Mesenchymal stem cell (in vitro differentiated cells and primary cell): Measurements from ENCODE around the gene CDH4.

Source experiments
- DNase-seq: peaks from one replicate; pipeline ENCODE4 v3.0.0-alpha.2; 2013
- H2AFZ ChIP-seq: one replicate; pipeline ENCODE4 v1.6.1; 2013; ENCODE audit warnings: low read depth, mild to moderate bottlenecking, control low read depth, inconsistent platforms, low read length, moderate library complexity
- H2AK5ac ChIP-seq: 2 replicates; pipeline ENCODE4 v1.6.1; 2013; ENCODE audit warnings: low read length, moderate library complexity, mild to moderate bottlenecking, inconsistent platforms; ENCODE audit not compliant: severe bottlenecking
- H2BK120ac ChIP-seq: one replicate; pipeline ENCODE4 v1.6.1; 2013; ENCODE audit warnings: low read depth, mild to moderate bottlenecking, inconsistent platforms, low read length, moderate library complexity
- H2BK12ac ChIP-seq, 2 experiments: one replicate each; pipeline ENCODE4 v1.6.1; 2013; ENCODE audit warnings: inconsistent platforms in 2 of 2, low read length in 2 of 2, mild to moderate bottlenecking in 2 of 2, moderate library complexity in 2 of 2, control low read depth in 1 of 2
- H2BK15ac ChIP-seq: one replicate; pipeline ENCODE4 v1.6.1; 2013; ENCODE audit warnings: mild to moderate bottlenecking, low read depth, inconsistent platforms; ENCODE audit not compliant: poor library complexity, severe bottlenecking
- H2BK5ac ChIP-seq: 2 replicates; pipeline ENCODE4 v1.6.1; 2013; ENCODE audit warnings: low read depth, mild to moderate bottlenecking, low read length, control low read depth, inconsistent platforms; ENCODE audit not compliant: poor library complexity, severe bottlenecking
- H3K14ac ChIP-seq, 2 experiments: one replicate each; pipeline ENCODE4 v1.6.1; 2013; ENCODE audit warnings: inconsistent platforms in 2 of 2, low read length in 2 of 2, control low read depth in 1 of 2, mild to moderate bottlenecking in 1 of 2, moderate library complexity in 1 of 2
- H3K18ac ChIP-seq, 2 experiments: one replicate each; pipeline ENCODE4 v1.6.1; 2013; ENCODE audit warnings: inconsistent platforms in 2 of 2, low read length in 2 of 2, control low read depth in 1 of 2, low read depth in 1 of 2, mild to moderate bottlenecking in 1 of 2
- H3K23ac ChIP-seq, 2 experiments: one replicate each; pipeline ENCODE4 v1.6.1; 2013; ENCODE audit warnings: inconsistent platforms in 2 of 2, low read length in 2 of 2, mild to moderate bottlenecking in 2 of 2, moderate library complexity in 2 of 2, control low read depth in 1 of 2
- H3K27ac ChIP-seq: 2 replicates; pipeline ENCODE4 v1.5.1; 2013; ENCODE audit warnings: mild to moderate bottlenecking, moderate library complexity, low read length, control low read depth, inconsistent platforms; ENCODE audit not compliant: poor library complexity, severe bottlenecking
- H3K27me3 ChIP-seq, 2 experiments: 2 replicates each; pipeline versions ENCODE4 v1.6.1 to v1.7.0; 2013; ENCODE audit warnings: low read length in 2 of 2, mild to moderate bottlenecking in 2 of 2, moderate library complexity in 2 of 2, control low read depth in 1 of 2, inconsistent platforms in 1 of 2; ENCODE audit not compliant: control insufficient read depth in 1 of 2, insufficient read depth in 1 of 2
- H3K36me3 ChIP-seq, 2 experiments: 2 replicates each; pipeline versions ENCODE4 v1.6.1 to v1.7.0; 2013; ENCODE audit warnings: low read length in 2 of 2, control low read depth in 1 of 2, inconsistent platforms in 1 of 2, low read depth in 1 of 2, mild to moderate bottlenecking in 1 of 2; ENCODE audit not compliant: insufficient read depth in 2 of 2, control insufficient read depth in 1 of 2
- H3K4ac ChIP-seq, 2 experiments: one replicate each; pipeline ENCODE4 v1.6.1; 2013; ENCODE audit warnings: inconsistent platforms in 2 of 2, low read length in 2 of 2, mild to moderate bottlenecking in 2 of 2, moderate library complexity in 2 of 2, control low read depth in 1 of 2, low read depth in 1 of 2
- H3K4me1 ChIP-seq: 2 replicates; pipeline ENCODE4 v1.6.1; 2013; ENCODE audit warnings: low read depth, low read length, control low read depth; ENCODE audit not compliant: control insufficient read depth, insufficient read depth
- H3K4me2 ChIP-seq: 2 replicates; pipeline ENCODE4 v1.6.1; 2013; ENCODE audit warnings: low read length, mild to moderate bottlenecking, inconsistent platforms; ENCODE audit not compliant: poor library complexity, severe bottlenecking
- H3K4me3 ChIP-seq, 2 experiments: 2 replicates each; pipeline versions ENCODE4 v1.5.1 to v1.7.0; 2013; ENCODE audit warnings: low read length in 2 of 2, mild to moderate bottlenecking in 2 of 2, control low read depth in 1 of 2, low read depth in 1 of 2; ENCODE audit not compliant: insufficient read depth in 1 of 2
- H3K79me1 ChIP-seq: replicated peaks from 2 replicates; pipeline ENCODE4 v1.6.1; 2013; ENCODE audit warnings: mild to moderate bottlenecking, control low read depth, low read length, inconsistent platforms; ENCODE audit not compliant: poor library complexity, severe bottlenecking
- H3K9ac ChIP-seq: 2 replicates; pipeline ENCODE4 v1.7.0; 2013; ENCODE audit warnings: mild to moderate bottlenecking, low read length, moderate library complexity
- H3K9me3 ChIP-seq: 2 replicates; pipeline ENCODE4 v1.7.0; 2013; ENCODE audit warnings: mild to moderate bottlenecking, low read length; ENCODE audit not compliant: control insufficient read depth
- H4K8ac ChIP-seq: one replicate; pipeline ENCODE4 v1.6.1; 2013; ENCODE audit warnings: inconsistent platforms, mild to moderate bottlenecking, low read length, moderate library complexity
- H4K91ac ChIP-seq: one replicate; pipeline ENCODE4 v1.6.1; 2013; ENCODE audit warnings: mild to moderate bottlenecking, low read length, inconsistent platforms
- WGBS: methylation state at CpG from one replicate; pipeline ENCODE4 v1.1.7; 2013; ENCODE audit warnings: mixed read lengths; 5-methylcytosine and 5-hydroxymethylcytosine counted together

Gene CDH4

DNA sequence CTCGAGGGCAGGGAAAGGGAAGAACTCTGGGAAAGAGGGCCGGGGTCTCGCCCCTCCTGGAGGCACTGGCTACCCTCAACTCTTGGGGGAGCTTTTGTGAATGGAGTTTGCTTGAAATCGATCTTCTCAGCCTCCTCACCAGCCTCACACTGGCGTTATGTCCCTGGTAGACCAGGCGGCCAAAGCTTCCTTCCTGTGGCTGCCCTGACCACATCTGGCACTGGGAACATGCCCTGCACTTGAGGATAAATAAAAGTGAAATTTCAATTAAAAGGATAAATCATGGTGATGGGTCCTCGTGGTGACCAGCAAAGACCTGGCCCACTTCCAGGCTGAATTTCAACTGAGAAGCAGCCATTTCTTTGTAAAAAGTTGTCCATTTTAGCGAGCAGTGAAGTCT lies 578.9 kb downstream of the CDH4 start:
- H3K36me3 ChIP-seq: no peaks in the 10 kb centered on the region
- no peak overlapping the region for H4K91ac ChIP-seq
- no peak overlapping the region for H2BK15ac ChIP-seq
- H3K23ac ChIP-seq: no peak overlapping the region
- no peak overlapping the region for H2AK5ac ChIP-seq
- no peak overlapping the region for H2BK5ac ChIP-seq
- peaks cover 0 to 12% of the 10 kb centered on the region in 2 experiments for H3K27me3 ChIP-seq
- H2BK120ac ChIP-seq: no peak overlapping the region
- no peak overlapping the region for H4K8ac ChIP-seq
- H3K4me3 ChIP-seq: no peak overlapping the region
- no peak overlapping the region for H3K4ac ChIP-seq
- no peaks in the 10 kb centered on the region for H3K9me3 ChIP-seq
- H3K79me1 ChIP-seq: no peaks in the 10 kb centered on the region
- no peak overlapping the region for H3K27ac ChIP-seq
- no peak overlapping the region for H2AFZ ChIP-seq
- no peak overlapping the region for H3K9ac ChIP-seq
- H3K14ac ChIP-seq: no peak overlapping the region
- 81% methylated on average over 4 of the region's 8 CpGs for WGBS
- H3K18ac ChIP-seq: no peak overlapping the region
- no peak overlapping the region for H2BK12ac ChIP-seq
- H3K4me1 ChIP-seq: peaks cover 2% of the 10 kb centered on the region
- no peak for DNase-seq
- H3K4me2 ChIP-seq: no peak overlapping the region

DNA sequence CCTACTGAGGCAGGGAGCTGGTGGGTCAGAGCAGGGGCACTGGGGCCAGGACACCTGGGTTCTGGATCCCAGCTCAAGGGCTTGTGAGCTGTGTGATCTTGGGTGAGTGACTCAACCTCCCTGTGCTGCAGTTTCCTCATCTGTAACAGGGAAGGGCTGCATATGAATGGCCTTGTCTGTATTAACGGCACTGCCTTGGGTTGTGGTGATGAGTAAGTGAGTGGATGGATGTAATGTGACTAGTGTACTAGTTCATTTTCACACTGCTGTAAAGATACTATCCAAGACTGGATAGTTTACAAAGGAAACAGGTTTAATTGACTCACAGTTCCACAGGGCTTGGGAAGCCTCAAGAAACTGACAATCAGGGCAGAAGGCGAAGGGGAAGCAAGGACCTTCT lies 580.1 kb downstream of the CDH4 start:
- Histone ChIP-seq H3K4me1 (peaks cover 2% of the 10 kb centered on the region), H2BK15ac (no peak overlapping the region)
- WGBS: 87% methylated on average over 1 of the region's 2 CpGs

DNA sequence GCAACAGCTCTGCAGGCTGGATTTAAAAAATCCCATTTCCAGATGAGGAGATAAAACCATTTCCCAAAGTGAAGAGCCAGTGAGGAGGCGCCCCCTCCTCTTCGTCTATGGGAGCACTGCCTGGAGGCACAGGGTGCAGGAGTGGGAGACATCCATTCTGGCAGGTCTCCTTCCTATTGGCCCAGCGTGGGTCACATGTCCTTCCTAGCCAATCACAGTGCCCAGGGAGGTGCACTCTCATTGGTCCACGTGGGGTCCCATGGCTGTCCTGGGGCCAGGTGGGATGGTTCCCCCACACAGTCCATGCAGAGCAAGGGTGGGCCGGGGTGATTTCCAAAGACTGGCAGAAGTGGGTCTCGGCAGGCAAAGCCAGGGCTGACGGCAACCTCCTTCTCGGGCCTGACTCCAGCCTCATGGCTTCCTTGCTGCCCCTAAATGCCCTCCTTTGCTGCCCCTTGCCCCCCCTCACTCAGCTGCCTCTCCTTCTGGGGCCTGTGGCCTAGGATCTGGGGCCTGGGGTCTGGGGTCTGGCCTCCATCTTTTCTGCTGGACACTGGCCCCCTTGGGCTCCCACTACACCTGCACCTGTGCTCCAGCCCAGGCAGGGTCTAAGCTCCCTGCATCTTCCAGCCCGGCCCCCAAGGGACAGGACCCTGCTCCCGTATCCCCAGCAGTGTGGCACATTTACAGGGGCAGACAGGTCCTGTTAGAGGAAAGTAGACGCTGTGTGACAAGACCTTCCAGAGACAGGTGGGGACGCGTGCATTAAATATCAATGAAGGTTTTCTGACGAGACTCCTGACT lies 581.9 kb downstream of the CDH4 start:
- WGBS: 83% methylated on average over 14 of the region's 14 CpGs
- Histone ChIP-seq H3K9ac (no peak overlapping the region), H3K9me3 (no peaks in the 10 kb centered on the region), H3K27ac (no peak overlapping the region), H4K91ac (no peak overlapping the region), H2BK120ac (no peak overlapping the region), H4K8ac (no peak overlapping the region), H2BK15ac (no peak overlapping the region), H3K27me3 (peaks cover 0 to 12% of the 10 kb centered on the region in 2 experiments), H3K14ac (no peak overlapping the region), H2AK5ac (no peak overlapping the region), H2BK5ac (no peak overlapping the region), H3K4me2 (no peak overlapping the region), H3K79me1 (no peaks in the 10 kb centered on the region), H3K4ac (no peak overlapping the region), H3K4me3 (no peak overlapping the region), H2BK12ac (no peak overlapping the region), H3K36me3 (no peaks in the 10 kb centered on the region), H2AFZ (no peak overlapping the region), H3K23ac (no peak overlapping the region), H3K4me1 (peaks cover 2% of the 10 kb centered on the region), H3K18ac (no peak overlapping the region)
- DNase-seq: no peak

More for the DNA sequence above, 580.1 kb downstream of the CDH4 start:
- Histone ChIP-seq H2AFZ (no peak overlapping the region), H3K27me3 (peaks cover 0 to 12% of the 10 kb centered on the region in 2 experiments), H3K9ac (no peak overlapping the region), H3K4me2 (no peak overlapping the region), H3K4me3 (no peak overlapping the region), H4K8ac (no peak overlapping the region), H3K79me1 (no peaks in the 10 kb centered on the region), H2BK120ac (no peak overlapping the region), H3K9me3 (no peaks in the 10 kb centered on the region), H3K36me3 (no peaks in the 10 kb centered on the region), H4K91ac (no peak overlapping the region), H2BK12ac (no peak overlapping the region), H3K23ac (no peak overlapping the region), H2AK5ac (no peak overlapping the region), H3K14ac (no peak overlapping the region), H3K18ac (no peak overlapping the region), H3K4ac (no peak overlapping the region), H2BK5ac (no peak overlapping the region), H3K27ac (no peak overlapping the region)
- no peak for DNase-seq

DNA sequence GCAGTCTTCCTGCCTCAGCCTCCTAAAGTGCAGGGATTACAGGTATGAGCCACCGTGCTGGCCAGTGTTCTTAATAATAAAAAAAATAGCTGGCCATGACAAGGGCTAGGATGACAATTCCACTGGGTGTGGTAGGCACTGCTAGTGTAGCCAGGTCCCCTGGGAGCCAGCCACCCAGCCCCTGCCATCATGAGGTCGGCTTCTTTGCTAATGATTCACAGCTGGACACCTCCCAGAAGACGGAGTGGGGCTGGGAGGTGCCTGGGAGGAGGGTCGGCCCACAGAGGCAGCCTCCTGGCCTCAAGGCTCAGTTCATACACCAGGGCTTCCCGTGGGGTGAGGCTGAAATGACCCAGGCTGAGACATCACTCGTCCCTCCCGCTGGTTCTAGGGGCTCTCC lies 583.2 kb downstream of the CDH4 start:
- Histone ChIP-seq H3K27me3 (peaks cover 3 to 12% of the 10 kb centered on the region in 2 experiments), H3K18ac (no peak overlapping the region), H3K79me1 (no peaks in the 10 kb centered on the region), H3K4ac (no peak overlapping the region), H2AK5ac (no peak overlapping the region), H2BK5ac (no peak overlapping the region), H3K4me1 (no peaks in the 10 kb centered on the region), H2BK15ac (no peak overlapping the region), H2BK12ac (no peak overlapping the region), H2AFZ (no peak overlapping the region), H3K23ac (no peak overlapping the region), H3K4me3 (no peak overlapping the region), H2BK120ac (no peak overlapping the region), H3K36me3 (no peaks in the 10 kb centered on the region), H3K27ac (no peak overlapping the region), H3K14ac (no peak overlapping the region), H3K9ac (no peak overlapping the region), H4K8ac (no peak overlapping the region), H3K9me3 (no peaks in the 10 kb centered on the region), H4K91ac (no peak overlapping the region), H3K4me2 (no peak overlapping the region)
- 69% methylated on average over 7 of the region's 7 CpGs for WGBS
- DNase-seq: no peak
